ENCODE measurements around the gene HHATL. TPM values are rescaled to one million over a fixed set of nuclear protein-coding genes. Genes with fewer than 3 reads are reported as not detected.

The HHATL gene
- polyA plus RNA-seq, 4 donors, result 0.13 to 5.4 (median 1.2) TPM

- no peak for FAIRE-seq
- no peaks in the 10 kb centered on the region for H3K9me3 ChIP-seq (ENCODE audit: control insufficient read depth in 2 of 2, insufficient read depth in 1 of 2, low read depth in 1 of 2, low read length in 1 of 2)
- DNase-seq, result no peak
- no peak overlapping the region for H3K4me3 ChIP-seq (ENCODE audit: low read depth in 1 of 3, low read length in 3 of 3)
- H3K4me1 ChIP-seq (ENCODE audit: control insufficient read depth in 3 of 3, insufficient read depth in 2 of 3, low read depth in 1 of 3, low read length in 2 of 3), result no peaks in the 10 kb centered on the region
- peak overlapping the region in 1 of 3 donors; percentile 39 for H3K27ac ChIP-seq (ENCODE audit: low read depth in 1 of 3, low read length in 2 of 3)
- H3K27me3 ChIP-seq (ENCODE audit: control insufficient read depth in 3 of 3, insufficient read depth in 3 of 3, low read length in 3 of 3), result no peaks in the 10 kb centered on the region
- 79 to 81% (median 79%) methylated on average over 8 of the region's 8 CpGs for WGBS, 3 donors
- no peaks in the 10 kb centered on the region for H3K36me3 ChIP-seq (ENCODE audit: control insufficient read depth in 3 of 3, insufficient read depth in 2 of 3, low read depth in 1 of 3, low read length in 3 of 3)
These were observed 43.3 kb upstream of the HHATL start for GRCh38 chr3:42745776-42746454.

GRCh38 chr3:42745291-42745745, 42.7 kb upstream of the HHATL start:
- no peaks in the 10 kb centered on the region for H3K27me3 ChIP-seq (ENCODE audit: control insufficient read depth in 3 of 3, insufficient read depth in 3 of 3, low read length in 3 of 3)
- WGBS, 3 donors, result 75 to 85% (median 85%) methylated on average over 3 of the region's 3 CpGs
- H3K36me3 ChIP-seq (ENCODE audit: control insufficient read depth in 3 of 3, insufficient read depth in 2 of 3, low read depth in 1 of 3, low read length in 3 of 3), result no peaks in the 10 kb centered on the region
- H3K9me3 ChIP-seq (ENCODE audit: control insufficient read depth in 2 of 2, insufficient read depth in 1 of 2, low read depth in 1 of 2, low read length in 1 of 2), result no peaks in the 10 kb centered on the region
- H3K27ac ChIP-seq (ENCODE audit: low read depth in 1 of 3, low read length in 2 of 3), result no peak overlapping the region
- DNase-seq (no peak), FAIRE-seq (no peak)
- no peaks in the 10 kb centered on the region for H3K4me1 ChIP-seq (ENCODE audit: control insufficient read depth in 3 of 3, insufficient read depth in 2 of 3, low read depth in 1 of 3, low read length in 2 of 3)
- no peak overlapping the region for H3K4me3 ChIP-seq (ENCODE audit: low read depth in 1 of 3, low read length in 3 of 3)

- no peaks in the 10 kb centered on the region for H3K9me3 ChIP-seq (ENCODE audit: control insufficient read depth in 2 of 2, insufficient read depth in 1 of 2, low read depth in 1 of 2, low read length in 1 of 2)
- H3K4me1 ChIP-seq (ENCODE audit: control insufficient read depth in 3 of 3, insufficient read depth in 2 of 3, low read depth in 1 of 3, low read length in 2 of 3), result no peaks in the 10 kb centered on the region
- 89 to 93% (median 93%) methylated on average over 7 of the region's 7 CpGs for WGBS, 3 donors
- no peaks in the 10 kb centered on the region for H3K36me3 ChIP-seq (ENCODE audit: control insufficient read depth in 3 of 3, insufficient read depth in 2 of 3, low read depth in 1 of 3, low read length in 3 of 3)
- no peak for FAIRE-seq
- H3K4me3 ChIP-seq (ENCODE audit: low read depth in 1 of 3, low read length in 3 of 3), result no peak overlapping the region
- H3K27me3 ChIP-seq (ENCODE audit: control insufficient read depth in 3 of 3, insufficient read depth in 3 of 3, low read length in 3 of 3), result no peaks in the 10 kb centered on the region
- no peak for DNase-seq
- H3K27ac ChIP-seq (ENCODE audit: low read depth in 1 of 3, low read length in 2 of 3), result no peak overlapping the region
These were observed 40.8 kb upstream of the HHATL start for GRCh38 chr3:42743204-42743995.

- no peak for DNase-seq
- 94 to 96% (median 95%) methylated on average over 9 of the region's 9 CpGs for WGBS, 3 donors
- H3K36me3 ChIP-seq (ENCODE audit: control insufficient read depth in 3 of 3, insufficient read depth in 2 of 3, low read depth in 1 of 3, low read length in 3 of 3), result no peaks in the 10 kb centered on the region
These were observed 40.1 kb upstream of the HHATL start for GRCh38 chr3:42742688-42743087.

GRCh38 chr3:42742259-42742658, 39.7 kb upstream of the HHATL start:
- Histone ChIP-seq H3K27me3 (ENCODE audit: control insufficient read depth in 3 of 3, insufficient read depth in 3 of 3, low read length in 3 of 3) (no peaks in the 10 kb centered on the region), H3K9me3 (ENCODE audit: control insufficient read depth in 2 of 2, insufficient read depth in 1 of 2, low read depth in 1 of 2, low read length in 1 of 2) (no peaks in the 10 kb centered on the region), H3K4me1 (ENCODE audit: control insufficient read depth in 3 of 3, insufficient read depth in 2 of 3, low read depth in 1 of 3, low read length in 2 of 3) (no peaks in the 10 kb centered on the region), H3K27ac (ENCODE audit: low read depth in 1 of 3, low read length in 2 of 3) (no peak overlapping the region), H3K36me3 (ENCODE audit: control insufficient read depth in 3 of 3, insufficient read depth in 2 of 3, low read depth in 1 of 3, low read length in 3 of 3) (no peaks in the 10 kb centered on the region), H3K4me3 (ENCODE audit: low read depth in 1 of 3, low read length in 3 of 3) (no peak overlapping the region)
- 80 to 85% (median 83%) methylated on average over 4 of the region's 4 CpGs for WGBS, 3 donors
- DNase-seq (no peak), FAIRE-seq (no peak)

More at GRCh38 chr3:42742688-42743087, 40.1 kb upstream of the HHATL start:
- Histone ChIP-seq H3K4me3 (ENCODE audit: low read depth in 1 of 3, low read length in 3 of 3) (no peak overlapping the region), H3K9me3 (ENCODE audit: control insufficient read depth in 2 of 2, insufficient read depth in 1 of 2, low read depth in 1 of 2, low read length in 1 of 2) (no peaks in the 10 kb centered on the region), H3K27me3 (ENCODE audit: control insufficient read depth in 3 of 3, insufficient read depth in 3 of 3, low read length in 3 of 3) (no peaks in the 10 kb centered on the region), H3K4me1 (ENCODE audit: control insufficient read depth in 3 of 3, insufficient read depth in 2 of 3, low read depth in 1 of 3, low read length in 2 of 3) (no peaks in the 10 kb centered on the region), H3K27ac (ENCODE audit: low read depth in 1 of 3, low read length in 2 of 3) (no peak overlapping the region)
- FAIRE-seq, result no peak

GRCh38 chr3:42741796-42742195, 39.2 kb upstream of the HHATL start:
- H3K4me3 ChIP-seq (ENCODE audit: low read depth in 1 of 3, low read length in 3 of 3), result no peak overlapping the region
- DNase-seq, result no peak
- H3K36me3 ChIP-seq (ENCODE audit: control insufficient read depth in 3 of 3, insufficient read depth in 2 of 3, low read depth in 1 of 3, low read length in 3 of 3), result no peaks in the 10 kb centered on the region
- no peak for FAIRE-seq
- H3K27ac ChIP-seq (ENCODE audit: low read depth in 1 of 3, low read length in 2 of 3), result no peak overlapping the region
- no peaks in the 10 kb centered on the region for H3K27me3 ChIP-seq (ENCODE audit: control insufficient read depth in 3 of 3, insufficient read depth in 3 of 3, low read length in 3 of 3)
- no peaks in the 10 kb centered on the region for H3K9me3 ChIP-seq (ENCODE audit: control insufficient read depth in 2 of 2, insufficient read depth in 1 of 2, low read depth in 1 of 2, low read length in 1 of 2)
- 79 to 91% (median 86%) methylated on average over 3 of the region's 3 CpGs for WGBS, 3 donors
- H3K4me1 ChIP-seq (ENCODE audit: control insufficient read depth in 3 of 3, insufficient read depth in 2 of 3, low read depth in 1 of 3, low read length in 2 of 3), result no peaks in the 10 kb centered on the region

- DNase-seq, result no peak
- Histone ChIP-seq H3K4me1 (ENCODE audit: control insufficient read depth in 3 of 3, insufficient read depth in 2 of 3, low read depth in 1 of 3, low read length in 2 of 3) (no peaks in the 10 kb centered on the region), H3K9me3 (ENCODE audit: control insufficient read depth in 2 of 2, insufficient read depth in 1 of 2, low read depth in 1 of 2, low read length in 1 of 2) (no peaks in the 10 kb centered on the region), H3K4me3 (ENCODE audit: low read depth in 1 of 3, low read length in 3 of 3) (no peak overlapping the region), H3K27ac (ENCODE audit: low read depth in 1 of 3, low read length in 2 of 3) (no peak overlapping the region), H3K27me3 (ENCODE audit: control insufficient read depth in 3 of 3, insufficient read depth in 3 of 3, low read length in 3 of 3) (peaks cover 0 to 3% (median 0%) of the 10 kb centered on the region in 3 donors), H3K36me3 (ENCODE audit: control insufficient read depth in 3 of 3, insufficient read depth in 2 of 3, low read depth in 1 of 3, low read length in 3 of 3) (no peaks in the 10 kb centered on the region)
- 86 to 91% (median 87%) methylated on average over 12 of the region's 12 CpGs for WGBS, 3 donors
- FAIRE-seq, result no peak
These were observed 37.0 kb upstream of the HHATL start for GRCh38 chr3:42739401-42740158.

- no peak overlapping the region for H3K27ac ChIP-seq (ENCODE audit: low read depth in 1 of 3, low read length in 2 of 3)
- no peak for DNase-seq
- no peaks in the 10 kb centered on the region for H3K9me3 ChIP-seq (ENCODE audit: control insufficient read depth in 2 of 2, insufficient read depth in 1 of 2, low read depth in 1 of 2, low read length in 1 of 2)
- H3K36me3 ChIP-seq (ENCODE audit: control insufficient read depth in 3 of 3, insufficient read depth in 2 of 3, low read depth in 1 of 3, low read length in 3 of 3), result no peaks in the 10 kb centered on the region
- H3K4me3 ChIP-seq (ENCODE audit: low read depth in 1 of 3, low read length in 3 of 3), result no peak overlapping the region
- no peak for FAIRE-seq
- H3K27me3 ChIP-seq (ENCODE audit: control insufficient read depth in 3 of 3, insufficient read depth in 3 of 3, low read length in 3 of 3), result peaks cover 0 to 3% (median 0%) of the 10 kb centered on the region in 3 donors
- WGBS, 3 donors, result 89 to 91% (median 90%) methylated on average over 6 of the region's 6 CpGs
- no peaks in the 10 kb centered on the region for H3K4me1 ChIP-seq (ENCODE audit: control insufficient read depth in 3 of 3, insufficient read depth in 2 of 3, low read depth in 1 of 3, low read length in 2 of 3)
These were observed 33.9 kb upstream of the HHATL start for GRCh38 chr3:42736531-42736930.

Measured in small intestine (tissue), 7 donors.